ENCODE measurements around the gene JAKMIP3.
A peak's percentile ranks its signal among the peaks of the same experiment; 100 is the strongest.

The JAKMIP3 gene

DNA sequence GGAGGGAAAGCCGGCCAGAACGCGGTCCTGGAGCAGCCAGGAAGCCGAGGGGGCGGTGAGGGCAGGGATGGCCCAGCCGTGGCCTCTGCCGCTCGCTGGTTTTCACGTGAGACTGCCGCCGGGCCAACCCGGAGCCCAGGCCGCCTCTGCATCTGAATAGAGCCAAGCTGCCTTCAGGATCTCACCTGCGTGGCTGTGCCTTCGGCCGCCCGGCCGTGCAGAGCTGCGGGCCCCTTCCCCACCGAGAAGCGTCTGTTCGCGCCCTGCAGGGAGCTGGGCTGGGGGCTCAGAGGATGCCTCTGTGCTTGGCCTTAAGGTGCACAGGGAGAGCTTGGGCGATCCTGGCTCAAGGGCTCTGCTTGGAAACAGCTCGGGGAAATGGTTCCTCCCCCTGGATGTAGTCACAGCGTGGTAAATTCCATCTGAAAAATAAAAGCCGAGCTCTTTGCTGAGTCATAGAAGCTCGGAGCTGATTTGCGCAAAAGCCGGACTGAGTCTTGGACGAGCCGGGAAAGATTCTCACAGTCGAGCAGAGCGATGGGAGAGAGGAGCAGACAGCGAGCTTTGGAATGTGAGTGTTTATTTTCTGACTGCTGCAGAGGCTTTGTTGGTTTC is at the start of gene JAKMIP3:
Gene JAKMIP3 (plus strand): TSS at position 456 of the 615 bp plus-strand sequence. CDS start 38,863 bp downstream, outside the sequence.
- no peak for DNase-seq

DNA sequence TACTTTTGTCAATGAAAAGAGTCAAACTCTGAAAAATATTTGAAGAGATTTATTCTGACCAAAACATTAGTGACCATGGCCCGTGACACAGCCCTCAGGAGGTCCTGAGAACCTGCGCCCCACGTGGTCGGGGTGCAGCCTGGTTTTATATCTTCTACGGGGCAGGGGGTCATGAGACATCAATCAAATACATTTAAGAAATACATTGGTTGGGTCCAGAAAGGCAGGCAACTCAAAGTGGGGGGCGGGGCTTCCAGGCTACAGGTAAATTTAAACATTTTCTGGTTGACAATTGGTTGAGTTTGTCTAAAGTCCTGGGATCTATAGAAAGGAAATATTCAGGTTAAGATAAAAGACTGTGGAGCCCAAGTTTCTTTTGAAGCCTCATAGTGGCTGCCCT is 49.2 kb upstream of the JAKMIP3 start:
- DNase-seq, result no peak

DNA sequence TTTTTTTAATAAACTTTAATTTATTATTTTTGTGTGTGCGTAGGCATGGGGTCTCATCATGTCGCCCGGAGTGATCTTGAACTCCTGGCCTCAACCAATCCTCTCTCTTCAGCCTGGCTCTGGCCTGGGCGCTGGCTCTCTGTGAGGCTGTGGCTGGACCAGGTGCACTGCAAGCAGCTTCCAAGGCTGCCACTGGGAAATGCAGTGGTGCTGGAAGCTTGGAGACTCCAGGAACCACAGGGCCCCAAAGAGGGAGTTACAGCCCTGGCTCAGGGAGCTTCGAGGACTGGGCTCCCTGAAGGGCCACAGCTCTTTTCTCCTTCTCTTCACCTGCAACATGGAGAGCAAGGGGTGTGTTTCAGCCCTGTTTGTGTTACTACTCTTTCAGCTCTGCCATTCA is 47.3 kb upstream of the JAKMIP3 start:
- no peak for DNase-seq

DNA sequence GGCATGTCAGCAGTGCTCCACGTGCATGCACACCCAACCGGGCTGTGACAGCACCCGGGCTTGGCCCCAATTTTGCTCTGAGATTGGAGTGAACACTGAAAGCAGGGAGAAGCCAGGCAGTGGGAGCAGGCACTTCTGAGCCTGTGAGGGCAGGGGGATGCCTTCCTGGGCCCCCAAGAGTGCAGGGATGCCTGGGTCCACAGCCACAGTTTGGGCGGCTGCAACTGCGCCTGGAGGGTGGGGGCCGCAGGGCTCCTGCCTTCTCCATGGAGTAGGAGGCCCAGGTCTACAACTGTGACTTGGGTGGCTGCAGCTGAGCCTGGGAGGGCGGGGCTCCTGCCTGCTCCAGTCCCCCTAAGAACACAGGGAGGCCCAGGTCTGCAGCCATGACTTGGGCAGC is 46.4 kb upstream of the JAKMIP3 start:
- no peak for DNase-seq

DNA sequence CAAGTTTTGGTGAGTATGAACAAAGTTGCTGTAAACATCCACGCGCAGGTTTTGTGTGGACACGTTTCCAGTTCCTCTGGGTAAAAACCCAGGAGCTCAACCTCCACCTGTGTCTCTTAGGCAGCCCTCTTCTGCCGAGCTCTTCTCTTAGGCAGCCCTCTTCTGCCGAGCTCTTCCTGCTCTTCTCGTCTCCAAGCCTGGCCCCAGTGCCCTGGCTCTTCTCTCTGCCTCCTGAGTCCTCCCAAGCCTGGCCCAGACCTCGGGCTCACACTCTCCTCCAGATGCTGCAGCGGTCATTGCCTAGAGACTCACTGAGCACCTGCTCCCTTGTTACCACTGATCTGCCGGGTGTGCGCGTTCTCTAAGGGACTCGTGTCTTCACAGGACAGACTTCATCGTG is 45.3 kb upstream of the JAKMIP3 start:
- no peak for DNase-seq

DNA sequence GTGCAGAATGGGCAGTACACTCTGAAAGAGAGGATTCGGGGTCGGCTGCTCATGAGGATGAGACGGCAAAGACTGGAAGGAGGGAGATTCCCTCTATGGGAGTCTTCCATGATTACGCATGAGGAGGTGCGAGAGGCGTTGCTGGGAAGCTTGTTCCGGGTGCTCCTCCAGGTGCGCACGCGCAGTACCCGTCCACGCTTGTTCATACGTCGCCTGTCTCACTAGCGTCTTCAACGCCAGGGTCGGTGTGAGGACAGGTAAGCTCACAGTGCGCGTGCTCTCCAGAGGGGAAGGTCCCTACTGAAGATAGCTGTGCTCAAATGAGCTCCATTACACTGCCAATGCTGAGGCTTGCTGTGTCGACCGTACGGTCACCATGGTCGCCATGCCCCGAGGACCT is 44.7 kb upstream of the JAKMIP3 start:
- DNase-seq, result no peak

GRCh38 chr10:132021504-132022143 is 44.1 kb upstream of the JAKMIP3 start:
- DNase-seq, result no peak

DNA sequence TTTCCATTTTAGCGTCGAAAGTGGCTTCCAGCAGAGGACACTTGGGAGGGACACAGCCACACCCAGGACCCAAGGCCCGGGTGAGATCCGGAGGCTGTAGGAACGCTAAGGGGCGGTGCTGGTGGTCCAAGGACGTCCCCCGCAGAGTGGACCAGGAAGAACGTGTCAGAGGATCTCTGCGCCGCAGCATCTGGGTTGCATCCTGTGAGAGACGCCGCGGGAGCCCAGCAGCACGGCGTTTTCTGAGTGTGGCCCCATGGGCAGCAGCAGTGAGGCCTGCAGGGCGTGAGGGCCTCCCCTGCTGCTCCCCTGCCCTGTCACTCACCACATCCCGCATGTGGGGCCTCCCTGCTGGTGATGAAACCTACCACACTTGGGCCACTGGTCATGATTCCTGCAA is 43.5 kb upstream of the JAKMIP3 start:
- no peak for DNase-seq

- DNase-seq, result peak; percentile 64
Observed at GRCh38 chr10:132023092-132023811, 42.5 kb upstream of the JAKMIP3 start.

DNA sequence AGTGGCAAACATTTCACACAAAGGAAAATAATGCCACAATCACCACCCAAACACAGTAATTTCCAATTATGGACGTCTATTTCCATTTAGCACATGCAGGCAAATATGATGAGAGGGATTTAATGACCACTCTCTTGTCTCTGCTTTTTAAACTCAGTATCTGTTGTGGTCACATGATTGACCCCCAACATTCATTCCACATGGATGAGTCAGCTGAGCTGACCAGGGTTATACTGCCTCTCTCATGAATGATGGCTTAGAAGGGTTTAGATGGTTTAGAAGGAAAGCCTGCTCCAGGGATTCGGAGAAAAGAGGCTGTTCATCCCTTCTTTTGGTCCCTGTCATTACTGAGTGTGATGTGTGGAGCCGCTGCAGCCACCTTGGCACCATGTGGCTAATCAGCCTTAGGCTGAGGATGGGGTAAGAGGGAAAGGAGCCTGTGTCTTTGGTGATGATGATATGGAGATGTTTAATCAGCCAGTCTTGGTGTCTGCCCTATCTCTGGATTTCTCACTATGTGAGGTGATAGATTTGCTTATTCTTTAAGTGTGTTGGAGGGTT is 38.2 kb upstream of the JAKMIP3 start:
- no peak for DNase-seq

- no peak for DNase-seq
Observed at GRCh38 chr10:132028706-132029105, 37.0 kb upstream of the JAKMIP3 start.

GRCh38 chr10:132030898-132031463 is 34.8 kb upstream of the JAKMIP3 start:
- DNase-seq, result no peak

DNA sequence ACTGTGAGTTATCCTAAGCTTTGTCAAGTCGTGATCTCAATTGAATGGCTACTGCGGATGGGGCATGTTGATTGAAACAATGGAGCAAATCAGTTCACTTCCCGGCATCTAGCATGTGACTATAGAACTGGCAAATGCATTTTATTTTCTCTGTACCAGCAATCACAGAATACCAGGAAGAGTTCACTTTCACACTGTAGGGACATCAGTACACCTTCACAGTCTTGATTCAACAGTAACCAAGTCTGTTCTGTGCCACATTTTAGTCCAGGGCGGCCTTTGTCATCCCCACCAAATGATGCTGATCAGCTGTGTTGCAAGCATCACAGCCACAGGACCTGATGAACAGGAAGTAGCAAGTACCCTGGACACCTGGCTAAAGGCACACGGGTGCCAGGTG is 32.1 kb upstream of the JAKMIP3 start:
- no peak for DNase-seq

- DNase-seq, result no peak
Observed at GRCh38 chr10:132035476-132035875, 30.3 kb upstream of the JAKMIP3 start.

DNA sequence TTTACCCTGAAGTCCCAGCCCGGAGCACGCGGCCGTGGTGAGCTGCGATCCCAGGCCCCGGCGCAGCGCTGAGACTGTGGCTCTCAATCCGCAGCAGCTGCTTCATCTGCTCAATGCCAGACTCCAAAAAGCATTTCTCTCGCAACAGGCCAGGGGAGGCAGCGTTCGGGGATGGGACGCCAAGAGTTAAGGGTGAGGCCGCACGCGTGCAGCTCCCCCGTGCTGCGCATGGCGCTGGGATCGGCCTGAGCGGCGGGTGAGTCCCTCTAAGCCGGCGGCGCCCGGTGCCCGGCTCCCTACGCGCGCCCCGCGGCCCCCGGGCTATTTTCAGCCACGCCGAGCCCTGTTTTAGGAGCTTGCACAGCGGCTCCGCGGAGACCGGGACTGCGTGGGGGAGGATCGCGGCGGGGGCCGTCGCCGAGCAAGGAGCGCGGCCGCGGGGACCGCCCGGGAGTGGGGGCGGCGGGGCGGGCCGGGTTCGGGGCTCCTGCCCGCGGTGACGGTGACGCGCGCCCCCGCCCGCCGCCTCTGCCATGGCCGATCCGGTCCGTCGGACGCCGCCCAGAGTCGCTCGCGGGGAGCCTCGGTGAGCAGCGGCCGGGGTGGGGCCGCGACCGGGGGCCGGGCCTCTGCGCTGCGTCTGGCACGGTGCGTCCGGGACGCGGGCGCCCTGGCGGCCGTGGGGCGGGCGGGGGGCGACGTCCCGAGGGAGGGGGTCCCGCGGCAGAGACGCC is 29.4 kb upstream of the JAKMIP3 start:
- DNase-seq, result no peak

GRCh38 chr10:132036887-132037675 is 28.7 kb upstream of the JAKMIP3 start:
- DNase-seq, result no peak

DNA sequence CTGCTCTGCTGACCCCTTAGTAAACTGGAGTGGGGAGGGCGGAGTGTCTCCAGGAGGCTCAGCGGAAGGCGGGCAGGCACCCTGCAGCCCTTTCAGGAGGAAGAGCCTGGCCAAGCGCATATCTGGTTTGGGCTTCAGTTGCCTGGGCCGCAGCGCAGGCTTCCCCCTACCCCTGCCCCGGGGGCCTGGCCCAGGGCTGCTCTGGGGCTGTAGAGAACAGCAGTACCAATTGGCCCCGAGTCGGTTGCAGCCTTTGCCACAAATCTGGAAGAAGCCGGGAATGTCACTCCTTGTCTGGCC is 28.1 kb upstream of the JAKMIP3 start:
- DNase-seq, result no peak

DNA sequence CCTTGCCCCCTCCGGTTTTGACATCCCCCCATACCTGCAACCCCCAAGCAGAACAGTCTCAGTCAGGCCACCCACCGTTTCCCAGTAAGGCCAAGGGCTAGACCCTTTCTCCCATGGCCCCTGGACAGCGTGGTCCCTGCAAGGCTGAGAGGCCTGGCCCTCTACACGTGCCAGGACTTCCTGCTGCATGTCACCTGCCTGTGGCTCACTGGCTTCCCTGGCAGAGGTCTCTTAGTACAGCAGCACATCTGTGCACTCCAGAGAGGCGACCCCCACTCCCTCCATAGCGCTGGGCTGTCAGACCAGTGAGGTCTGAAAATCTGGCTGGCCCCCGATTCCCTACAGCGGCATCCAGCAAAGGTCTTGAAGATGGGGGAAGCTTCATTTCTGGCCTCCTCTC is 26.4 kb upstream of the JAKMIP3 start:
- DNase-seq, result no peak

DNA sequence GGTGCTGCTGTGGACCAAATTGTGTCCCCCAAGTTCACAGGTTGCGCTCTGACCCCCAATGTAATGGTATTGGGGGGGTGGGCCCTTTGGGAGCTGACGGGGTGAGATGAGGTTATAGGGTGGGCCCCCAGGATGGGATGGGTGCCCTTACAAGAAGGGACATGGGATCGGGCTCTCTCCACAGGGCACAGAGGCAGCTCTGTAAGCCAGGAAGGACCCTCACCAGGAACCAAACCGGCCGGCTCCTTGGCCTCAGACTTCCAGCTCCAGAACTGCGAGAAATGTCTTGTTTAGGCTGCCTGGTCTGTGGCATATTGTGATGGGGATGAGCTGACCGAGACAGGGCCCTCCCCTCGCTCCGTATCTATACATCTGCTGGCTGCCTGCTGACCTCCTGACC is 25.7 kb upstream of the JAKMIP3 start:
- no peak for DNase-seq

DNA sequence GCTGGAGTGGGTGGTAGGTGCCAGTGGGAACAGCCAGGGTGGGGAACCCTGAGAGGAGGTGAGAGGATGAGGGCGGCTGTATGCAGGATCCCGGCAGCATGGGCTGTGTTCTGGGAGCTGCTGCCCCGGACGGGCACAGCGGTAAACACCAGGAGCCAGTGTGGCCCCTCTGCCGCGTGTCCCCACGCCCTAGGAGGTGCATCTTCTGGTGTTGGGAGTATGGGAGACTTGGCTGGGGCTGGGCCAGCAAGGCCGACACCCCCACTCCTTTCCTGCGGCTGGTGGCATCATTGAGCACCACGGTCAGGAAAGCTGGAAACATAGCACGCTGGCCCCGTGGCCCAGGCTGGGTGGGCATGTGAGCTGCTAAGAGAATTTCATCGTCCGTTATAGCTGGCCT is 24.4 kb upstream of the JAKMIP3 start:
- DNase-seq, result no peak

DNA sequence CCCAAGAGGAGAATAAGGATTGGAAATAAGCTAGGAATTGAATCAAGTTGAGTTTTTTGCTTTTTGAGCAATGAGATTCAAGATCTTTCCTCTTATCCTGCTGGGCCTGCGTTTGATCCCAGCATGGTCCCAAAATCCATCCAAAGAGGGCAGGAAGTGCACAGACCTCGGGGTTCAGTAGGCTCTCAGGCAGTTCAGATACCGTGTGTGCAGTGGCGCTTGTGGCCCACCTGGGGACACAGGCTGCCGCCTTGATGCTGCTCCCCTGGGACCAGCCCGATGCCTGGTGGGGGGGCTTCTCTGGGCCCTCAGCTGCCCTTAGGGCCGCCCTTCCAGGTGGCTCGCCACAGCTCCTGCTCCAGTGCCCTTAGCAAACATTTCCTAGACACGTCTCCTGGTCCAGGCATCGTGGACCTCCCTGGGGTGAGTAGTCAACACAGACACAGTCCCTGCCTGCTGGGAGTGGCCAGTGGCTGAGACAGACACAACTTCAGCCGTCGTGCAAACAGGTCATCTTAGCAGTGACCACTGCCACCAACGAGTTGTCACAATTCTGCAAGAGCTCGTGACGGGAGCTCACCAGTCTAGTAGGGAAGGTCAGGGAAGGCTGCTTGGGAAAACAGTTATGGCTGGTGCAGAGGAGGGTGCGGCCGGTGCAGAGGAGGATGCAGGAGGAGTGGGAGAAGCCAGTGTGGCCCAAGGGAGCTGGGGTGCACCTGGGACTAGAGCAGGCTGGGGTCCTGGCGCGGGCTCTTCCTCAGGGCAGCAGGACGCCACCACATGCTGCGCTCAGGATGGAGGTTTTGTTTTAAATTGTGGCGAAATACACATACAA is 21.7 kb upstream of the JAKMIP3 start:
- no peak for DNase-seq
